ENCODE data around the gene HMCN2.

HMCN2 gene

DNA sequence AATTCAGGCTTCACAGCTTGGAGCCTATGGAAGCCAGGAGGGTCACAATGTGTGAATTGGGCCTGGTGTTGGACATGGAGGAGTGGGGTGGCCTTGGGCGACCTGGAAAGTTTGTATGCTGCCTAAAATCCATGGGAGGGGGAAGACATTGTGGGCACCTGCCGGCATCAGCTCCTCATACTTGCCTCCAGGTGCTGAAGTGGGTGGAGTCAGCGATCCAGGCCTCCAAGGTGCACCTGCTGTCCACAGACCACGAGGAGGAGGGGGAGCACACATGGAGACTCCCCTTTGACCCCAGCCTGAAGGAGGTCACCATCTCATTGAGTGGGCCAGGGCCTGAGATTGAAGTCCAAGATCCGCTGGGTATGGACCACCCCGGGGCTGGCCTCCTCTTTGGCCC lies 29.1 kb downstream of the HMCN2 start:
- no peak for DNase-seq

DNA sequence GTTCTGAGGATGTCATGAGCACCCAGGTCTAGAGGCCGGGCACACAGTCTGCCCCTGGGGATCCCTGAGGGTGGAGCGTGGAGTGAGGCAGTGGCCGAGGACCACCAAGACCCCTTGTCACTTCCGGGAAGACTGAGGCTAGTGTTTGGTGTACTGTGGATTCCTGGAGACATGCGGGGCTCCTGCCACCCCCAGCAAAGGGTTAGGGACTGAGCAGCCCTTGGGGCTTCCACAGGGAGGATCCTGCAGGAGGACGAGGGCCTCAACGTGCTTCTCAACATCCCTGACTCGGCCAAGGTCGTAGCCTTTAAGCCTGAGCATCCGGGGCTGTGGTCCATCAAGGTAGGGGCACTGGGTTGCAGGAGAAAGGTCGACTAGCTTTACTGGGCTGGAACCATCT lies 29.9 kb downstream of the HMCN2 start:
- DNase-seq = no peak

DNA sequence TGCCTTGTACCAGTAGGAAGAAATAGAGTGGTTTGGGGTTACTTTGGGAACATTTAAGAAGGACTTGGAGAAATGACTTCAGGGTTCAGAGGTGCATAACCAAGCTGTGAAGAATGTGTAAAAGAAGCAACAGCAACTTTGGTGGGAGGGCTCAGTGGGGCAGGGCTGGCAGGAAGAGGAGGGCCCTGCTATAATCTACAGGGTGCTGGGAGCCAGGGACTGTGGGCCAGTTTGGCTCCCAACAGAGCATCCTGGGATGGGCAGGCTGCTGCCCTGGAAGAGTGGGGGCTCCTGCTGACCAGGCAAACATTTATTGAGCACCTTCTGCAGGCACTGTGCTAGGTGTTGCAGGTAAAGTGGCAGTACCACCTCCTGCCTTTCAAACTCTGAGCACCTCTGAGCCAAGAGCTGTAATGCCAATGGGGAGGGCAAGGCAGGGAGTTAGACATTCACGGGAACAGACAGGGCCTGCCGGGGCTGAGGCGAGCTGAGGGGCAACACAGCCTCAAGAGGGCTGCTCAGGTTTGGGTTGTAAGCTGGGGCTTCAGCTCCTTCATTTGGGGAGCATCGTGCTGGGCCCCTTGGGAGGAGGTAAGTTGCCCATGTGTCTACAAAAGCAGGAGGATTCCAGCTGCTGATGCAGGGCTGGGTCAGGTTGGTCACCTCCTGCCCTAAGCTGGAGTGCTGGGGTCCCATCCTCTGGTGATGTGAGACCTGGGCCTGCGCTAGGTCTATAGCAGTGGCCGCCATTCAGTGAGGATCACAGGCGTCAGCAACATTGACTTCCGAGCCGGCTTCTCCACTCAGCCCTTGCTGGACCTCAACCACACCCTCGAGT lies 30.6 kb downstream of the HMCN2 start:
- no peak for DNase-seq

DNA sequence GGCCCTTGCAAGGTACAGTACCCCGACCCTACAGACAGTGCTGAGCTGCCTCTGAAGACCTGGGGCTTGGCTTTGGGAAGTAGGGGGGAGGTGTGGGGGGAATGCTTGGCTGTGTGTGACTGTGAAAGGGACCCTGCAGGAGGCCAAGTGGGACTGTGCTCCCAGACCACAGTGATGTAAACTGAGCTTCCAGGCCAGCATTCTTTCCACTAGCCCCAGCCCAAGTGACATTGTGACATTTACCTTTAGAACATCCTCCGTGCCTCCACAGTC lies 31.2 kb downstream of the HMCN2 start:
- no peak for DNase-seq

DNA sequence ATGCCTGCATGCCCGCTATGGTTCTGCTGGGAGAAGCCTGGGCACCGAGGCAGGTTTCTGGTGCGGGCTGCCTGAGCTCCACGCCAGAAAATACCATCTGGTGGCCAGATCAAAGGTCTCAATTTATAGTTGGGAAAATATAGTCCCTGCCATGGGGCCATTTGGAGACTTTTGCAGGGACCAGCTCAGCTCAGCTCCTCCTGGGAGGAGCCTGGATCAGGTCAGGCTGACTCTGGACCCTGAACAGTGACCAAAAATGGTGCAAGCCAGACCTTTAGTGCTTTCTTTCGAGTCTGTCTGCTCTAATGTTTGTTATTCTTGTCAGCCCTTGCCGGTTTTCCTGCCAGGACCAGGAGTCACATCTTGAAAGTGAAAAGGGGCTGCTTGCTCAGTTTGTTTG lies 31.8 kb downstream of the HMCN2 start:
- no peak for DNase-seq

DNA sequence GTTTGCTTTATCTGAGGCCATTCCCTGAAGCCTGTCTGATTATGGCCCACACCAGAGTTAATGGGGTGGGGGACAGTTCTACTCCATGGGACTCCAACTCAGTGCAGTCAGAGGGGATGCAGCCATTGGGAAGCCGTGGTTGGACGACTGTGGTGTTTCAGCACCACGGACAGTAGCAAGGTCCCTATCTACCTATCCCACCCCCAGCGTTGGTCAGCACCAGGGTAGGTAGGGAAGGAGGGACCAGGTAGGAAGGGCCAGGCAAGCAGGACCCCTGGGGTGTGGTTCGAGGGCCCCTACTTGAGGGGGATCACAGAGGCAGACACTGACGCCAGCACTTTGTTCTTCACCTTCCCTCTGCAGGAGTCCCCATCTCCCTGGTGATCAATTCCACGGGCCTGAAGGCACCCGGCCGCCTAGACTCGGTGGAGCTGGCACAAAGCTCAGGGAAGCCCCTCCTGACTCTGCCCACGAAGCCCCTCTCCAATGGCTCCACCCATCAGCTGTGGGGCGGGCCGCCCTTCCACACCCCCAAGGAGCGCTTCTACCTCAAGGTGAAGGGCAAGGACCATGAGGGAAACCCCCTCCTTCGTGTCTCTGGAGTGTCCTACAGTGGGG lies 33.2 kb downstream of the HMCN2 start:
- DNase-seq = no peak

DNA sequence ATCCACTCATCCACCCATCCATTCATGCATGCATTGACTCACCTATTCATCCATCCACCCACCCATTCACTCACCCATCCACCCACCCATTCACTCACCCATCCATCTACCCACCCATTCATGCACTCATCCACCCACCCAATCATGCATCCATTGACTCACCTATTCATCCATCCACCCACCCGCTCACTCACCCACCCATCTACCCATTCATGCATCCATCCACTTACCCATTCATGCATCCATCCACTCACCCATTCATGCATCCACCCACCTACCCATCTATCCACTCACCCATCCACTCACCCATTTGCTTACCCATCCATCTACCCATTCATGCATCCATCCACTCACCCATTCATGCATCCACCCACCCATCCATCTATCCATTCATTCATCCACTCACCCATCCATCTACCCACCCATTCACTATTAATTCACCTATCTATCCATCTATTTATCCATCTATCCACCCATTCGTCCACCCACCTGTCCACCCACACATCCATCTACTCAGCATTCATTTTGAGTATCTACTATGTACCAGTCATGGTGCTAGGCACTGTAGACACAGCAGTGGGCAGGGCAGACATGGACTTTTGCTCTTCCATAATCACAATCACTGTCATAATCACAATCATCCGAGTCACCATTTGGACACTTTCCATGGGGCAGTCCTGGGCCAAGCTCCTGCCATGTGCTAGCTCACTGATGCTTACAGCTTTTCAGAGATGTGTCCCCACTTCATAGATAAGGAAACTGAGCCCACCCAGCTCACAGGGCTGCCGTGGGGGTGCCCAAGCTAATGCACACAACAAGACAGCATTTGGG lies 34.4 kb downstream of the HMCN2 start:
- DNase-seq = no peak

DNA sequence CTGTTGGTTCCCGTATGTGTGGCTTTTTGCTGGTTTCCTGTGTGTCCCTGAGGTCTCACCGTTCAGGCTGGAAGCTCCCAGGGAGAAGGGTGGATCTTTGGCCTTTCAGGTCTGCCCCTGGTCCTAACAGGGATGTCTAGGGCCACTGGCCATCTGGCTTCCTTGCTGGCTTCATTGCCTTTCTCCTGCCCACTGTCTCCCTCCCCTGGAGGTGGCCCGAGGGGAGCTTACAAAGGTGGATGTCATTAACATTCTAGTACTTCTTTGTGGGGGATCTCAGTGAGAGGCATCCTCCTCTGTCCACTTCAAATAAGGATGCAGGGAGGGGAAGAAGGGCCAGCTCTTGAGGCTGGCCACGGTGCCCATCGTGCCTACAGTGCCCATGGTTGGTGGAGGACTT lies 35.2 kb downstream of the HMCN2 start:
- DNase-seq = no peak

DNA sequence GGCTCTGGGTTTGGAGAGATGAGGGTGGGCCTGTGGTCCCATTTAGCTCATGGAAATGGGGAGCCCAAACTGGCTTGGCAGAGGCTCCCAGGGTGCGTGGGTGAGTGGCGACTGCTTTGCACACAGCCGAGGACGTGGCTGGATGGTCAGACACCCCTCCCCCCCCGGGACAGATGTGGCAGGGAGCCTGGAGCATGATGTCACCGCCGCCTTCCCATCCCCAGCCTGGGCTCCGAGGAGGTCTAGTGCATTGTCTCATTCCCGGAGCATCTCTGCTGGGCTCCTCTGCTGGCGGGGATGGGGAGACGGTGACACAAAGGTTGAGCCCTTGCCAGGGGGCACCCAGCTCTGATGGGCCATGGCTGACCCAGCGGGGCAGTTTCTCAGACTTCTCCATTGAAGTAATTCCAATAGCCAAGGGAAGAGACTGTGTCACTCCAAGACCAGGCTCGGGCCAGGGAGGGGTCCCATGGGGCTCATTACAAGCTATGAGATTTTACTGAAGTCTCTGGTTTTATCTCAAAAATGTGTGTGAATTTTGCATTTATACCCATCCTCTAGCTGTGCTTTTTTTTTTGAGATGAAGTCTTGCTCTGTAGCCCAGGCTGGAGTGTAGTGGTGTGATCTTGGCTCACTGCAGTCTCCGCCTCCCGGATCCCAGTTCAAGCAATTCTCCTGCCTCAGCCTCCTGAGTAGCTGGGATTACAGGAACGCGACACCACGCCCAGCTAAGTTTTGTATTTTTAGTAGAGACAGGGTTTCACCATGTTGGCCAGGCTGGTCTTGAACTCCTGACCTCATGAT lies 36.1 kb downstream of the HMCN2 start:
- DNase-seq = no peak

DNA sequence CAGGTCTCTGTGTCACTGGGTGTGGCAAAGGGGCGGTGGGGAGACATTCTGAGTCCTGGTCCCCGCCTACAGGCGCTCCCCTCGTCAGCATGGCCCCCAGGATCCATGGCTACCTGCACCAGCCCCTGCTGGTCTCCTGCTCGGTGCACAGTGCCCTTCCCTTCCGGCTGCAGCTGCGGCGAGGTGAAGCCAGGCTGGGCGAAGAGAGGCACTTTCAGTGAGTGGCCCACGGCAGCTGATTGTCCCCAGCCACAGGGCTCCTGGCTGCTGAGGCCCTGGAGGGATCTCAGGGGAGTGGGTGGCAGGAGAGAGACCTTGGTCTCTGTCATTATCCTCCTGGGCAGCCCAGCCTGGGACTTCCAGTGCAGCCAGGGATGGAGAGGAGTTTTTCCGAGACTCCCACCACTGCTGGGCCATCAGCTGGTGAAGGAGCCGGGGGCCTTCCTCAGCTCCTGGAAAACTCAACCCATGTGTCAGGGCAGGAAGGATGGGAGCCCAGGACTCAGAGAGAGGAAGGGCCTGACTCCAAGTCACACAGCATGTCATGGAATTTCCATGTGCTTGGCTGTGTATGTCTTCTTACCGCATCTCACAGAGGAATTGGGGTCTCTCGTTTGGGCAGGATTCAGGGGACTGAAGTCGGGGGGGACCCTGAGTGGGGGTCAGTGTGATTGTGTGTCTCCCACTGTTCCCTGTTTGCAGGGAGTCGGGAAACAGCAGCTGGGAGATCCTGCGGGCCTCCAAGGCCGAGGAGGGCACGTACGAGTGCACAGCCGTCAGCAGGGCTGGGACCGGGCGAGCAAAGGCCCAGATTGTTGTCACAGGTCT lies 37.4 kb downstream of the HMCN2 start:
- DNase-seq = no peak

DNA sequence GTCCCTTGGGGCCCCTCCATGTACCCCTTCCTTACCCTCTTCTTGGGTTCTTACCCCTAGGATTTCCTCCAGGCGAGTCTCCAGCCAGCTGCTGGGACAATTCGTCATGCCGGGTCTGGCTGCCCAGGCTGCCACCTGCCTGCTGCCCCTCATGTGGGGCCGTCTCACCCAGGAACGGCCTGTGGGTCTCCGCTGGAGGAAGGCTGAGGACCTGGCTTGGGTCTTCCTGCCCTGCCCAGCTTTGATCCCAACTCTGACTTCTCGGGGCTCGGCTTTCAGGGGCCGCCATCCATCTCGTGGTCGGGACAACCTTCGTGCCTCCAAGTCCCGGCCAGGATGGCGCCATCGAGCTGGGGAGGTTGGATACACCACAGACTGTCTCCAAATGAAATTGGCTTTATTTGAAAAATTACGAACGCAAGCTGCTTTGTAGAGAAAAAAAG lies 38.1 kb downstream of the HMCN2 start:
- DNase-seq = no peak

DNA sequence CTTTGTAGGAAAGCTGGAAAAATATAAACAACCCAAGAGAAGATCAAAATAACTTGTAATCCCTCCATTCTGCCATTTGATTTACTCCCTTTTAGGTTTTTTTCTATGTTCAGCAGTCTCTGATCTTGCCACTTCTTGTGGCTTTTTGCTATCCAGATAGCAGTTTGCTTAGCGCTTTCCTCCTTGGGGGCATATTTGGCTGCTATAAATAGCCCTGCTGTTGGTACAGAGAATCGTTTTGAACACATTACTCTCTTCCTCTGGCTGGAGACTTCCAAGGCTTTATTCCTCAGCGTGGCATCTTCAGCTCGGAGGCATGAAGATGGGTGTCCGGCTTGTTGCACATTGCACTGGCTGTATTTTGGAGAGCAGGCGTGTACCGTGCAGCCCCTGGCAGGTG lies 38.6 kb downstream of the HMCN2 start:
- no peak for DNase-seq

DNA sequence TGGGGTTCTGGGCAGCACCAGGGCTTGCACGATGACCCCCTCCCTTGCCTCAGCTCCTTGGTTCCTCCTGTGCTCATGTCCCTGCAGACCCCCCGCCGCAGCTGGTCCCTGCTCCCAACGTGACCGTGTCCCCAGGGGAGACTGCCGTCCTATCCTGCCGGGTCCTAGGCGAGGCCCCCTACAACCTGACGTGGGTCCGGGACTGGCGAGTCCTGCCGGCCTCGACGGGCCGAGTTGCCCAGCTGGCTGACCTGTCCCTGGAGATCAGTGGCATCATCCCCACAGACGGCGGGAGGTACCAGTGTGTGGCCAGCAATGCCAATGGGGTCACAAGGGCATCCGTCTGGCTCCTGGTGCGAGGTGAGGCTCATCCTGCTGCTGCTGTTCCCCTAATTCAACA lies 39.1 kb downstream of the HMCN2 start:
- no peak for DNase-seq

DNA sequence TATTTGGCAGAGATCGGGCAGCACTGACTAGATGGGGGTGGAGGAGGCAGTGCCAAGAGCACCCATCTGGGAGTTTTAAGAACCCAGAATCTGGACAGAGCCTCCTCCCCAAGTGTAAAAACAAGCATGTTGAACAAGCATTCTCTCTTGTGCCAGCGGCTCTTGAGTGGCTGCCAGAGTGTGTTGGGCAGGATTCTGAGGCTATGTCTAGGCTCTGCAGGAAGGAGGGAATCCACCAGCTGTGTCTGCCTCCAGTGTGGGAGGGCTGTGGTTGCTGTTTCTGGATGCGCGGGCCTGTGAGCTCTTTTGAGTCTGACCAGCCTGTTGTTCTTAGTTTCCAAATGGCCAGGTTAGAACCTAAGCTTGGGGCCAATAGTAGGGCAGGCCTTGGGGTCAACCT lies 39.8 kb downstream of the HMCN2 start:
- no peak for DNase-seq

DNA sequence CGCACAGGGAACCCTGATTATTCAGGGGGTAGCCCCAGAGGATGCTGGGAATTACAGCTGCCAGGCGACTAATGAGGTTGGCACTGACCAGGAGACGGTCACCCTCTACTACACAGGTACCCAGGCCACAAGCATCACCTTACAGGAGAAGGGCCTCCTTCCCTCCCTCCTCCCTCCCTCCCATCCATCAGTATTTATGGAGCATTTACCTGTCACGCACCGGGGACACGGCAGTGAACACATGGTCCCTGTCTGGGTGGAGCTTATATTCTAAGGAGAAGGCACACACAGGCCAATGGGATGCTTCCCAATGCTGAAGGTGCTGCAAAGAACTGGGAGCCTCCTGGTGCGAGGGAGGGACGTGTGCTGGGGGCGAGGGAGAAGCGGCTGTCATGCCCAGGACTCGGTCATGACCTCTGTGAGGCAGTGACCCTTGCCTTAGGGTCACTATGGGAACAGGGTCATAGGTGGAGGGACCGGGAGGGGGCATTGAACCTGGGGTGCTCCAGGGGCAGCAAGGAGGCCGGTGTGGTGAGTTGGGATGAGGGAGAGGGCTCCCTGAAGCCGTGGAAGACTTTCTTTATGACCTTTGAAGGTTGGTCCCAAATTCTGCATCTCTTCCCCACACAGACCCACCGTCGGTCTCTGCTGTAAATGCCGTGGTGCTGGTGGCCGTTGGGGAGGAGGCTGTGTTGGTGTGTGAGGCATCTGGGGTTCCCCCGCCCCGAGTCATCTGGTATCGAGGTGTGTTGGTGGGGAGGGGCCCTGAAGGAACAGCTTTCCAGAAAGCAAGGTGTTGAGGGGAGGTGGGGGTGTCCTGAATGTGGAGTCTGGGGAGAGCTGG lies 41.5 kb downstream of the HMCN2 start:
- no peak for DNase-seq

DNA sequence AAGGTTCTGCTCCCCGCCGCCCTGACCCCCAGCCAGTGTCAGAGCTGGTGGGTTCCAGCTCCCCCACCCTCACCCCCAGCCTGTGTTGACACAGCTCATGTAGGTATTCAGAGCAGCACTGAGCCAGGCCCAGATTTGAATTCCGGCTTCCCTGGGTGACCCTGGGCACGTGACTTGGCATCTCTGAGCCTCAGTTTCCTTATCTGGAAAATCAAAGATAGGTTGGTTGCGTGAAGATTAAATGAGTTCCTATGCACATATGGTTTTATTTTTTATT lies 42.0 kb downstream of the HMCN2 start:
- DNase-seq = no peak

DNA sequence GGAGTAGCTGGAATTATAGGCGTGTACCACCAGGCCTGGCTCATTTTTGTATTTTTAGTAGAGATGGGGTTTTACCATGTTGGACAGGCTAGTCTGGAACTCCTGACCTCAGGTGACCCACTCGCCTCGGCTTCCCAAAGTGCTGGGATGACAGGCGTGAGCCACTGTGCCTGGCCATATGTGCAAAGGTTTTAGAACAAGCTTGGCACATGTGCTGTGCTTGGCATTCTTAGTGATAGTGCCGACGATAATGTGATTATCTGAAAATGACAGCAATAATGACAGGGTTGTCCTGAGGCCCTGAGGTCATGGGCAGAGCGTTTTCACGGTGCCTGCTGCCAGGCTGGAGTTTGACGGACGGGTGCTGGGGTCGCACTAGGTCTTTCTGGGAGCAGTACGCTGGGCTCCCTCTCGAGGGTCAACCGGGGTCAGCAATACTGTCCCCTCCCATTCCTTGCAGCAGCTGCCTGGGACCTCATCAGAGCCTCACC lies 42.6 kb downstream of the HMCN2 start:
- no peak for DNase-seq

DNA sequence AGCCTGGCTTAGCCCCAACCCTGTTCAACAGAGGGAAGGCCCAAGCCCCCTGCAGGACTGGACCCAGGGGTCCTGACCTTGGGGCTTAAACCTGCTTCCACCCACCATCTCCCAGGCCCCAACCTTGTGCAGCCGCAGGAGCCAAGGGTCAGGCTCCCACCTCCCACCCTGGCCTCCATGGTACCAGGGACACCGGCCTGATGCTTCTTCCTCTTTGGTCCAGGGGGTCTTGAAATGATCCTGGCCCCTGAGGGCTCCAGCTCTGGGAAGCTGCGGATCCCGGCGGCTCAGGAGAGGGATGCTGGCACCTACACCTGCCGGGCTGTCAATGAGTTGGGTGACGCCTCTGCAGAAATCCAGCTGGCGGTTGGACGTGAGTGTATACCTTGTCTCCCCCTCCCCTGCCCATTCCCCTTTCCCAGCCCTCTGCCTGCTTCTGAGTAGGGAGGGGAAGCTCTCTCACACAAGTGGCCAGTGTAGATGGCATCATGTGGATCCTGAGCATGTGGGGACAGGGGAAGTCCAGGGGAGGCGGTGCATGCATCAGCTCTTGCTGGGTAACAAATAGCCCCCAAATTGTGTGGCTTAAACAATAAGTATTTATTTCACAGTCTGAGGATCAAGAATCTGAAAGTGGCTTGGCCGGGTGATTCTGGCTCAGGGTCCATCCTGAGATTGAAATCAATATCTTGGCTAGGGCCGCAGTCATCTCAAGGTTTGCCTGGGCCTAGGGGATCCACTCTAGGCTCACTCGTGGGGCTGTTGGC lies 44.3 kb downstream of the HMCN2 start:
- DNase-seq = no peak

DNA sequence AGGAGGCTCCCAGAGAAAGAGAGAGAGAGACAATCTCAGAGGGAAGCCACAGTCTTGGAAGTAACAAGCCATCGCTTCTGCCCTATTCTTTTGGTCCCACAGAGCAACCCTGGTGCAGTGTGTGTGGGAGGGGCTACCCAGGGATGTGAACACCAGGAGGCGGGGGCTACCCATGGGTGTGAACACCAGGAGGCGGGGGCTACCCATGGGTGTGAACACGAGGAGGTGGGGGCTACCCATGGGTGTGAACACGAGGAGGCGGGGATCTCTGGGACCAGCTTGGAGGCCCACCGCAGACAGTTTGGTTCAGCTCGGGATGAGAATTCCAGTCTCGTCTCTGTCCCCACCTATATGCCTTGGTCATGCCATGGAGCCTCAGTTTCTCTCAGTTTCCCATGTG lies 44.9 kb downstream of the HMCN2 start:
- no peak for DNase-seq

DNA sequence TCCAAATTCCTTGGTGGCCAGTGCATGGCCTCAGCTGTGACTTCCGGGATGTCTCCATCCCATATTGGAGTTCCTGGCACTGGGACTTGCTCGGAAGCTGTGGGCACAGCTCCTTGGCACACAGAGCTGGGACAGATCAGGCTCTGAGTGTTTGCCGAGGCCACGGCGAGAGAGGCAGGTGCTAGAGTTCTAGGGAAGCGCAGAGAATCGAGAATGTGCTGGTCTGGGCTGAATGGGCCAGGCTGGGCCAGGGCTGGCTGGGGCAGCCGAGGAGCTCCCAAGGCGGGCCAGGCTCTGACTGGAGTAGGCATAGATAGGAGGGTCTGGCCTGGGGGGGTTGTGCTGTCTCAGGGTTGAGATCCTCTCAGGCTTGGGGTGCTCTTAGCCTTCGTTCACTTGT lies 45.4 kb downstream of the HMCN2 start:
- DNase-seq = no peak

All from stimulated activated CD4-positive, alpha-beta T cell treated with anti-CD3 and anti-CD28 coated beads, Interleukin-12 subunit alpha, Interleukin-12 subunit beta, amount 100 ng/mL, for 4 hours (primary cell).